NCI-H345 treated with DMSO at 0.1 percent for 48 hours (cell line): ENCODE results near the gene GTF3C5.
"Not testable (repeated sequence)": the region's sequence is repeated elsewhere in the genome, so short reads cannot be mapped to it uniquely, and the experiment has no call there.

Experiments
- DNase-seq: peaks from one replicate; lab custom pipeline; 2025; ENCODE audit not compliant: unreplicated experiment; lab: John Stamatoyannopoulos, UW

The GTF3C5 gene

DNA sequence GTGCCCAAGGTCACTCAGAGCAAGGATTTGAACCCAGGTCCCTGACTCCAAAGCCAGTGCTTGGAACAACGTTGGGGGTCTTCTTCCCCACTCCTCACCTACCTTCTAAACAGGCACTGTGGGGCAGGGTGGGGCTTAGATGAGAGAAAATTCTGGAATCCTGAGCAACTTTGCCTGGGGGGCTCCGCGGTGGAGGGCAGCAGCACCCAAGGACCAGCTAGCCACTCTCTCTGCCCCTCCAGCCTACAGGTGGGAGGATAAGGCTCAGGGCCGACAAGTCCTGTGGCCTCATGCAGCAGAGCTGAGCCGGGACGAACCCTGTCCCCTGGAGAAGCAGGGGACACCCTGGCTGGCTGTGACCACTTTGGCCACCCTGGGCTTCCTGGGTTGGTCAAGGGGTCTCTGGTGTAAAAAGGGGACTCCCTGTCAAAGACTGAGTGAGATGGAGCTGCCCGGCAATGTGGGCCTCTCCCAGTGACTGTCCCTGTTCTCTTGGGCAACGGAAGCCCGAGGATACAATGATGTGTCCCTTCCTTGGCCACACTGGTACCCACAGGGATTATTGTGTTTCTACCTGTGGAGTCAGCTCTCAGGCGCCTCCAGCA is 57.5 kb downstream of the GTF3C5 start:
- DNase-seq: no peak

- DNase-seq: no peak
These were observed 58.0 kb downstream of the GTF3C5 start for GRCh38 chr9:133088756-133089155.

- peak; percentile 55 for DNase-seq
These were observed 58.5 kb downstream of the GTF3C5 start for GRCh38 chr9:133089271-133089671.

GRCh38 chr9:133090187-133090586 is 59.4 kb downstream of the GTF3C5 start:
- DNase-seq: no peak

GRCh38 chr9:133090752-133091385 is 60.1 kb downstream of the GTF3C5 start:
- no peak for DNase-seq

DNA sequence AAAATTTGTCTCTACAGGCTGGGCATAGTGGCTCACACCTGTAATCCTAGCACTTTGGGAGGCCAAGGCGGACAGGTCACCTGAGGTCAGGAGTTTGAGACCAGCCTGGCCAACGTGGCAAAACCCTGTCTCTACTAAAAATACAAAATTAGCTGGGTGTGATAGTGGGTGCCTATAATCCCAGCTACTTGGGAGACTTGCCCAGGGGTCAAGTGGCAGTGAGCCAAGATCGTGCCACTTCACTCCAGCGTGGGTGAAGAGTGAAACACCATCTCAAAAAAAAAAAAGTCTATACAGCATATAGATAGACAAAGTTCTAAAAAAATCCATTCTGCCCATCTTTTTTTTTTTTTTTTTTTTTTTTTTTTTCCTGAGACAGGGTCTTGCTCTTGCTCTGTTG is 63.6 kb downstream of the GTF3C5 start:
- DNase-seq: not testable (repeated sequence)

GRCh38 chr9:133094842-133095393 is 64.1 kb downstream of the GTF3C5 start:
- DNase-seq: no peak

- no peak for DNase-seq
These were observed 67.4 kb downstream of the GTF3C5 start for GRCh38 chr9:133098104-133098754.

GRCh38 chr9:133098871-133099270 is 68.1 kb downstream of the GTF3C5 start:
- no peak for DNase-seq

DNA sequence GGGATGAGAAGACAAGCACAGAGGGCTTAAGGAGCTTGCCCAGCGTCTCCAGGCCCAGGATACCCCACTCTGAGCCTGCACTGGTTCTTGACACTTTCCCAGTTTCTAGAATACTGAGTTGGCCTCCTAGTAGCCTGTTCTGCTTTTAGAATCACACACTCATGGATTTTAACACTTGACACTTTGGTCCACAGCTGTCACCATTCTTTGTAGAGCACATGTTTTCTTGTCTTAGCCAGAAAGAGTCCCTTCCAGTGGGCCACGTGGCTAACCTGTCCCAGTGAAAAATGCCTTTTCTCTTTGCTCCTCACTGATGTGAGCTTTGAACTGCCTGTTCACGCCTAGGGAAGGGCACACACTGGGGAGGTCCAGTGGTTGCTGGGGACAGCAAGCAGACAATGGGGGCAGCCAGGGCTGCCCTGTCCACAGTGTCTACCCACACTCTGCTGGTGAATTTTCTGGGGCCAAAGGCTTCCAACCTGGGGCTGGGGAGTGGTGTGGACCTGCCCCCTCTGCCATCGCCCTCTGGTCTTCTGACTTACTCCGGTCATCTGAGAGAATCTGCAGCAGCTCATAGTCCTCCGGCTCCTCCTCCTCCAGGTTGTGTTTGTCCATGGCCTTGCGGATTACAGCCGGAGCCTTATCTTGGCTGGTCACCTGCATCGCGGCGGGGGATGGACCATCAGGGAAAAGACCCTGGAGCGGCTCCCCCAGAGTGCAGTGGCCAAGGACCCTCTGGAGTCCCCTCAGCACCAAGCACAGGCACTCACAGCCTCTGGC is 69.1 kb downstream of the GTF3C5 start:
- DNase-seq: no peak

DNA sequence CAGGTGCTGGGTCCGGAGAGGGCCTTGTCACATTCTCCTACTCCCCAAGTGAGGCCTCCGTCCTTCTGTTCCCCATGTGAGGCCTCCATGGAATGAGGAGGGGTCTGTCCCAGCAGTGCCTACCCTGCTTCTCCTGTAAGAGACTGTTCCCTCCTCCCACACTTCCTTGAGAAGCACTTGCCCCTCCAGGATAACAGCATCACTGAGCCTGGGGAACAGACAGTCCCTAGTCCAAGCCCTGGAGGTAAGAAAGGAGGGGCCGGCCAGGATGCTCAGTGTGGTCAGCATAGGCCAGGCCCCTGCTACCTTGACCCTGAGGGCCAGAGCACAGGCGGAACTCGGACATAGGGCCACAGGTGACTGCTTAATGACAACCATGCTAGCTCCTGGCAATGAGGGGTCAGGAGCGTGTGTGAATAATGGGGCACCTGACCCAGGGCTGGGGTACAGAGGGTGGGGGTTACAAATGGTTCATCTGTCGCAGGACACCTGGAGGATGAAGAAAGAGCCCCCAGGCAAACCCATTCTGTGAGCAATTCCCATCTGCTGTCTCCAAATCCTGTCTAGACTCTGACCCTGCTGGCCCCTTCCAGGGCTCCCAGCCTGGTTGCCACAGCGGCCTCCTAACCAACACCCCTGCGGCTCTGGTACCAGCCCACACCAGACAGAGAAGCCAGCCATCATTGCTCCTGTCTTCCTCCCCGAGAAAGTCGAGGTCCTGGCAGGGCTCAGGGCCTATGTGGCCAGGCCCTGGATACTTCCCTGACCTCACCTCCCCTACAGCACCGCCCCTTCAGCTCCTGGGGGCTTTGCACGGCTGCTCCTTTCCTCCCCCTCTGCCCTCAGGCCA is 69.9 kb downstream of the GTF3C5 start:
- no peak for DNase-seq

DNA sequence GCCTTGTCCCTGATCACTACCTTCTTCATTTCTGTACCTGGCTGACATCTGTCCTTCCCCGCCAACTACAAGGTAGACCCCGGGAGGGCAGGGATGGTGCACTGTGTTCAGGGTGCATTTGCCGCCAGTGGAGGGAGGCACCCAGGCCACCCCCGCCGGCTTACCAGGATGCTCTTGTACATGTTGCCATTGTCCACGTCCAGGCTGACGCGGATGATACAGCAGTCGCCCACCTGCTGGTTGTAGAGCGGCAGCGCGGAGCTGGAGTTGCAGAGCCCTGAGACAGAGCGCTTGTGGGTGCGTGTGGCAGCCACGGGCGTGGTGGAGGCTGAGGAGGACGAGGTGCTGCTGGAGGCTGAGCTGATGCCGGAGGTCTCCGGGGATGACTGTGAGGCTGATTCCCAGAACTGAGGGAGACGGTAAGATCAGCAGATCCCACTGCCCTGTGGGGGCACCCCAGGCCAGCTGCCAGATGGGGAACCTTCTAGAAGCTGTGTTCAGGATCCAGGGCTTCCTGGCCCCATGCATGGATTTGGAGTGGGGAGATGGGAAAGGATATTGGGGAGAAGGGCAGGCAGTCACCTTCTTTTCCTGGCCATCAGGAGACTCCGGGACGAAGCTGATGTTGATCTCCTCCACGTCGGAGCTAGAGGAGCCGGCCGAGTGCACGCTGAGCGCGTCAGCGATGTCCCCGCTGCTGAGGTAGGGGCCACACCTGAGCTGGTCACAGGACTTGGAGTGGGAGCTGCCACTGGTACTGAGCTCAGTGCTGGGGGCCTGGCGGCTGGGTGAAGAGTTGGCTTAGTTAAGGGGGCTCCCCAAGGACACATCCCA is 70.8 kb downstream of the GTF3C5 start:
- DNase-seq: no peak

DNA sequence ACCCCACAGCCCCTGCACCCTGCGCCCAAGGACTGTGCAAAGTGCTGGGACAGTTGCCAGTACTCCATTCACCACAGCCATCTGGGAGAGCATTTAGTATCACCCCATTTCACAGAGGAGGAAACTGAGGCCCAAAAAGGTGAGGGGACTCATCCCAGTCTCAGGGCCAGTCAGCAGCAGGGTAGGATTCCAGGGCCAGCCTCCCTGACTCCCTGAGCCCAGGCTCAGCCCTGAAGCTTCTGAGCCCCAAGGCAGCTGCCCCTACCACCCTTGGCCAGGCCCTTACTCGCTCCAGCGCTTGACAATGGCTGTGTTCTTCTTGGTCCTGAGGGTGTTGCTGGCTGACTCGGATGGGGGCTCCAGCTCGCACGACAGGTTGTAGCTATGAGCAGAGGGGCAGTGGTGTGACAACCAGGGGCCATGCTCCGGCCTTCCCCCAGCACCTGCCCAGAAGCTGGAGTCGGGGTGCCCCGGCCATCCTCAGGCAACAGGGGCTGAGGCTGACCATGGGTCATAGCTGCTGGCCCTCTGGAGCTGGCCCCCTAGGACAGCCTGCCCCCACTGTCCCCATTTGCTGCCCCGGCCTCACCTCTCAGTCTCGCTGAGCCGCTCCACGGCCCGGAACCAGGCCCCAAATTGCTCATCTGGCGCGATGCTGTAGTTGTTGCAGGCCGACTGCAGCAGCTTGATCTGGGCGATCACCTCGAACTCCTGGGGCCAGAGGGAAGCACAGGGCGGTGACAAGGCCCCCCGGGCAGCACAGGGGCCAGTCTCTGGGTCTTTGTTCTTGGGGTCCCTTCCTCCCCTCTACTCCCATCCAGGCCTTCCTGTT is 71.6 kb downstream of the GTF3C5 start:
- DNase-seq: no peak

GRCh38 chr9:133103183-133103986 is 72.6 kb downstream of the GTF3C5 start:
- DNase-seq: peak; percentile 2

DNA sequence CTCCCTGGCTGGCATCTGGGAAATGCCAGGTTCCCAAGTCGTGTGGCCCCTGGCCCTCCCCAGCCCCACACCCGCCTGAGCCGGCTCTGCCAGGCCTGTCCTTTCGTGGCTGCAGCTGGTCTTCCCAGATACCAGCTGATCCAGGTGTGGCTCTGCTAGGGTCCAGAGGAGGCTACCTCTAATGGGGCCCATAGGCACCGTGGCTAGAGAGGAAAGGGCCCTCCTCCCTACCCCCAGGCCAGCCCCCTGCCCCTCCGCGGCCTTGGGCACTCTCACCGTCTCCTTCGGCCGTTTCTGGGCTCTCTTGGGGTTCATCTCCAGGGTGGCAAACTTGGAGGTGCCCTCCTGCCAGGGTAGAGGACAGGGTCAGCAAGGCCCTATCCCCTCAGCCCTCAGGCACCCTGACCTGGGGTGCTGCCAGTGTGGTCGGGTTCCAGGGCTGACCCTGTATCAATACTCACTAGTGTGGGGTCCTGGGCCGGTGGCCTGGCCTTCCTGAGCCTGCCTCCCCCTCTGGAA is 73.2 kb downstream of the GTF3C5 start:
- DNase-seq: no peak

DNA sequence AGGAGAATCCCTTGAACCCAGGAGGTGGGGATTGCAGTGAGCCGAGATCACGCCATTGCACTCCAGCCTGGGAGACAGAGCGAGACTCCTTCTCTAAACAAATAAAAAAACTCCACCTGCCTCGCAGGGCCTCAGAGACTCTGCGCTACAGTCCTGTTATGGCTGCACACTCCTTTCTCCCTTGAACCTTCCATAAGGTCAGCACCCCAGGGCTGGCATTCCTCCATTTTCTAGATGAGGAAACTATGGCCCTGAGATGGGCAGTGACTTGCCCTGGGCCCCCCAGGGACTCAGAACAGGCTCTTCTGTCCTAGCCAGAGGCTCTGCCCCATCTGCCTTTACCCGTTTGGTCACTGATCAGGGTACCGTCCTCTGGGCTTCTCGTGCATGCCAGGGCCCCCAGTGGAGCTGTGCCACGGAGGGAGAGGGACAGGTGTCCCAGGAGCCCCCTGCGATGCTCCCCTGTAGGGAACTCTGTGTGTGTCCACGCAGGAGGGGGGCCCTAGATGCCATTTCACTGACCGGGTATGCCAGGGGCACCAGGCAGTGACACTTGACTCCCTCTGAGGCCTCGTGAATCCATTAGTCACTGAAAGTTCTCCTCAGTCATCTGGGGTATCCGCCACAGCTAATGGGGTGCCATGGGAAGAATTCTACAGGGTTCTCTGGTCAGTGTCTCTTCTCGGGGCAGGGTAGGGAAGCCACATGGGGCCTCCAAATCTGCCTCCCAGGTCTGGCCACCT is 74.1 kb downstream of the GTF3C5 start:
- DNase-seq: no peak

DNA sequence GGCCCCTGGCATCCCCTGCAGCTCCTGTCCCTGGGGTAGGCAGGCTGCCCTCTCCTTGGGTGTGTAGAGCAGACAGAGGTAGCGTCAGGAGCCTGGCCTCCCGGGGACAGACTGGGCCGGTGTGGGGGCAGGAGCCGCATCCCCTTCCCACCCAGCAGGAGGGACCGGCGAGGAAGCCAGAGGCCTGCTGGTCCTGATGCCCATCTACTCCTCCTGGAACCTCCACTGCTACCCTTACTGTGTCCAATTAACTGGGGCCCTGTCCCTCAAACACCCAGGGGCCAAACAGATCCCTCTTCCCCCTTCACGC is 74.6 kb downstream of the GTF3C5 start:
- no peak for DNase-seq
